Nephron progenitor cell (in vitro differentiated cells): ENCODE results near the gene FMO5.
"Not testable (repeated sequence)": the region's sequence is repeated elsewhere in the genome, so short reads cannot be mapped to it uniquely, and the experiment has no call there.

ENCODE experiments used
- DNase-seq: peaks from one replicate; pipeline ENCODE4 v3.0.0; 2021
- H3K27ac Mint-ChIP-seq: 2 replicates; pipeline ENCODE4 v1.8.0; 2021; ENCODE audit warnings: mild to moderate bottlenecking, moderate library complexity, mixed read lengths
- H3K27me3 Mint-ChIP-seq: 2 replicates; pipeline ENCODE4 v1.8.0; 2021; ENCODE audit warnings: mild to moderate bottlenecking, low read depth, mixed read lengths; ENCODE audit not compliant: poor library complexity
- H3K36me3 Mint-ChIP-seq: 2 replicates; pipeline ENCODE4 v1.8.0; 2021; ENCODE audit warnings: low read depth, mixed read lengths
- H3K4me1 Mint-ChIP-seq: 2 replicates; pipeline ENCODE4 v1.8.0; 2021; ENCODE audit warnings: mixed read lengths
- H3K4me3 Mint-ChIP-seq: 2 replicates; pipeline ENCODE4 v1.8.0; 2021; ENCODE audit warnings: mild to moderate bottlenecking, moderate library complexity, mixed read lengths
- H3K9me3 Mint-ChIP-seq: 2 replicates; pipeline ENCODE4 v1.8.0; 2021; ENCODE audit warnings: mild to moderate bottlenecking, moderate library complexity, mixed read lengths
- TF ChIP-seq, protein P1 (sequence below): fragments of 200-600 bp; sonication (generic); IDR thresholded peaks from 2 replicates; pipeline ENCODE4 v1.5.0; 2021; ENCODE audit warnings: antibody characterized with exemption

Gene FMO5

DNA sequence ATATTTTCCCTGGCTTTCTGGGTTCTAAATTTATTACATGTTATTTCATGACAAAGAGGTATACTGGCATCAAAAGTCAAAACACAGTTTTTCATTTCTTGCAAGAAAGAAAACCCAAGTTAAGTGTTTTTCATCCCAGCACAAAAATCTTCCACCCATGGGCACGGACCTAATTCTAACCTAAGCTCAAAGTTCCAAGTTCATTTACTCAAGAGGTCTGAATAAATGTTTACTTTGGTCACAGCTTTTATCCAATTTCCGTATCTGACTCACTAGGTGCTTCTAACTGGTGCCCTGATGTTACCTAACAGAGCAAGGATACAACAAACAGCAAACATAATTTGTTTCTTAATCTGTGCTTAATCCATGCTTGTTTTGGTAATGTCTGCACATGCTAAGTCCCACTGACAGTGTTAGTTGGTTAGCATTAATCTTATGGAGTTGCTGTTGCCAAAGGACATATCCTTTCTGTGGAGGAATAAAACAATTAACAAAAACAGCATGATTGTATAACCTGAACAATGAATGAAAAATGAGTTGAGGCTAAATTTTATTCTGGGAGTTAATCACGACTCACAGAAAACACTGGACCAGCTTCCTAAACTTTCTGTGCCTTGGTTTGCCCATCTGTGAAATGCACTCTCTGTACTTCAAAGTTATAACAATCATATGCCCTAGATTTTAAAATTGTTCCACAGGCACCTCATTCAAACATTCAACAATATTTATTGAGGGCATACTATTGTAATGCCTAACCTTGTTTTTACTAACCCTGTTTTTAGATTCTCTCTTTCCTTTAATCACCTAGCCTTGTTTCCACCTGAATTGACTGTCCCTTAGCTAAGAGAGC, 13.1 kb upstream of the FMO5 start:
- Mint-ChIP-seq H3K4me3 (no peak overlapping the region), H3K4me1 (peaks cover 35% of the 10 kb centered on the region), H3K27me3 (peaks cover 9% of the 10 kb centered on the region), H3K27ac (no peak overlapping the region), H3K36me3 (peaks cover 5% of the 10 kb centered on the region), H3K9me3 (peaks cover 12% of the 10 kb centered on the region)
- DNase-seq = no peak
- TF ChIP-seq, protein P1, sequence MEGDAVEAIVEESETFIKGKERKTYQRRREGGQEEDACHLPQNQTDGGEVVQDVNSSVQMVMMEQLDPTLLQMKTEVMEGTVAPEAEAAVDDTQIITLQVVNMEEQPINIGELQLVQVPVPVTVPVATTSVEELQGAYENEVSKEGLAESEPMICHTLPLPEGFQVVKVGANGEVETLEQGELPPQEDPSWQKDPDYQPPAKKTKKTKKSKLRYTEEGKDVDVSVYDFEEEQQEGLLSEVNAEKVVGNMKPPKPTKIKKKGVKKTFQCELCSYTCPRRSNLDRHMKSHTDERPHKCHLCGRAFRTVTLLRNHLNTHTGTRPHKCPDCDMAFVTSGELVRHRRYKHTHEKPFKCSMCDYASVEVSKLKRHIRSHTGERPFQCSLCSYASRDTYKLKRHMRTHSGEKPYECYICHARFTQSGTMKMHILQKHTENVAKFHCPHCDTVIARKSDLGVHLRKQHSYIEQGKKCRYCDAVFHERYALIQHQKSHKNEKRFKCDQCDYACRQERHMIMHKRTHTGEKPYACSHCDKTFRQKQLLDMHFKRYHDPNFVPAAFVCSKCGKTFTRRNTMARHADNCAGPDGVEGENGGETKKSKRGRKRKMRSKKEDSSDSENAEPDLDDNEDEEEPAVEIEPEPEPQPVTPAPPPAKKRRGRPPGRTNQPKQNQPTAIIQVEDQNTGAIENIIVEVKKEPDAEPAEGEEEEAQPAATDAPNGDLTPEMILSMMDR = no peak

DNA sequence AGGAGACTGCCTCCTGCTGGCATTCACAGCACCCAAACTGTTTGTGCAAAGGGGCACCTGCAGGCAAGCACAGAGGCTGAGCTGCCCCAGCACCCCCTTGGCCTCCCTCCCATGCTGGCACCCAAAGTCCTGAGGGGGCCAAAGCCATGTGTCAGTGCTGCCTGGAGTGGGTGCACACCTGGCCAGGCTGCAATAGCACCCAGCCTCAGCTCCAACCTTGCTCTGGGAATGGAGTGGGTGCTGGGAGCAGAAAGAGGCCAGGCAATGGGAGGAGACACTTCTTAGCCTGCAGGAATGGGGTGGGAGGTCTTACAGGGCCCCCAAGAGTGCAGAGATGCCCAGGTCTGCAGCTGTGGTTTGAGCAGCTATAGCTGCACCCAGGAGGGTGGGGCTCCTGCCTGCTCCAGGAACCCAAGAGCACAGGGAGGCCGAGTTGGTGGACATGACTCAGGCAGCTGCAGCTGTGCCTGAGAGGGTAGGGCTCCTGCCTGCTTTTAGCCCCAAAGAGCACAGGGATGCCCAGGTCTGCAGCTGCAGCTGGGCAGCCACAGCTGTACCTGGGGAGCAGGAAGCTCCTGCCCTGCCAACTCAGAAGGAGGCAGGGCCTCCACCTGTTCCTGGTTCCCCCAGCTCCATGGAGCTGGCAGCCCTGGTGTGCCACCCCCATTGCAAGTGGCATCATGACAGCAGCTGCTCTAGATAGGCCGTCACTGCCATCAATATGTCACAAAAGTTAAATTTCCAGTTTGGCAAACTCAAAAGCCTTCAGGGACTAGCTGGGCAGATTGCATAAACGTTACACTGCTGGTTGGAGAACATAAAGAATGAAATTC, 12.0 kb upstream of the FMO5 start:
- peaks cover 20% of the 10 kb centered on the region for H3K9me3 Mint-ChIP-seq
- peaks cover 34% of the 10 kb centered on the region for H3K4me1 Mint-ChIP-seq
- H3K27me3 Mint-ChIP-seq = peaks cover 9% of the 10 kb centered on the region
- TF ChIP-seq, protein P1 = no peak
- peaks cover 5% of the 10 kb centered on the region for H3K36me3 Mint-ChIP-seq
- H3K4me3 Mint-ChIP-seq = no peak overlapping the region
- H3K27ac Mint-ChIP-seq = no peak overlapping the region
- no peak for DNase-seq

- Mint-ChIP-seq H3K4me1 (peaks cover 28% of the 10 kb centered on the region), H3K36me3 (peaks cover 5% of the 10 kb centered on the region), H3K9me3 (peaks cover 28% of the 10 kb centered on the region), H3K27me3 (peaks cover 15% of the 10 kb centered on the region), H3K27ac (no peak overlapping the region), H3K4me3 (no peak overlapping the region)
- TF ChIP-seq, protein P1 = no peak
- no peak for DNase-seq
Observed at GRCh38 chr1:147236448-147236847, 11.3 kb upstream of the FMO5 start.

DNA sequence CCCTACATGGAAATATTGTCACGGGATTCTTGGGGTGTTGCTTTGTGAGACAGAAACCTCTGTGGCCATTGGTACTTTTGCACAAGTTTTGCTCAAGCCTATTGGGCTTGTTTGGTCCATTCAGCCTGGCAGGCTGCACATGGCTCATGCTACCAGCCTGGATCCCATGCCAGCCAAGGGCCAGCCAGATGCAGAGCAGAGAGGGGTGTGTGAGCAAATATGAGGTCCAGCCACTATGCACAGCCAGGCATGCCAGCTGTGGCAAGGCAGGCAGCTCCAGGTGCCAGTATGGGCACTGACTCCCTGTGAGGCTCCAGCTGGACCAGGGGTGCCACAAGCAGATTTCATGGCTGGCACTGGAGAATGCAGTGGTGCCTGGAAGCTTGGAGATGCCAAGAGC, 10.7 kb upstream of the FMO5 start:
- no peak overlapping the region for H3K27ac Mint-ChIP-seq
- H3K9me3 Mint-ChIP-seq = peaks cover 34% of the 10 kb centered on the region
- peaks cover 5% of the 10 kb centered on the region for H3K36me3 Mint-ChIP-seq
- TF ChIP-seq, protein P1 = no peak
- H3K4me3 Mint-ChIP-seq = no peak overlapping the region
- DNase-seq = no peak
- H3K27me3 Mint-ChIP-seq = peaks cover 15% of the 10 kb centered on the region
- peaks cover 22% of the 10 kb centered on the region for H3K4me1 Mint-ChIP-seq

- DNase-seq, H3K4me3 Mint-ChIP-seq, H3K27ac Mint-ChIP-seq, H3K36me3 Mint-ChIP-seq, H3K4me1 Mint-ChIP-seq: not testable (repeated sequence)
- peaks cover 44% of the 10 kb centered on the region for H3K9me3 Mint-ChIP-seq
- peaks cover 17% of the 10 kb centered on the region for H3K27me3 Mint-ChIP-seq
Observed at GRCh38 chr1:147233903-147234302, 8.8 kb upstream of the FMO5 start.

GRCh38 chr1:147231032-147231431, 5.9 kb upstream of the FMO5 start:
- DNase-seq, H3K36me3 Mint-ChIP-seq, H3K27ac Mint-ChIP-seq, H3K4me3 Mint-ChIP-seq, H3K4me1 Mint-ChIP-seq: not testable (repeated sequence)
- peaks cover 48% of the 10 kb centered on the region for H3K9me3 Mint-ChIP-seq
- H3K27me3 Mint-ChIP-seq = peaks cover 22% of the 10 kb centered on the region
